NCI-H2029 treated with DMSO at 0.1 percent for 48 hours (cell line): ENCODE results near the gene SGMS1.

Experiments used
- DNase-seq: peaks from one replicate; lab custom pipeline; 2025; lab: John Stamatoyannopoulos, UW

The SGMS1 gene

DNA sequence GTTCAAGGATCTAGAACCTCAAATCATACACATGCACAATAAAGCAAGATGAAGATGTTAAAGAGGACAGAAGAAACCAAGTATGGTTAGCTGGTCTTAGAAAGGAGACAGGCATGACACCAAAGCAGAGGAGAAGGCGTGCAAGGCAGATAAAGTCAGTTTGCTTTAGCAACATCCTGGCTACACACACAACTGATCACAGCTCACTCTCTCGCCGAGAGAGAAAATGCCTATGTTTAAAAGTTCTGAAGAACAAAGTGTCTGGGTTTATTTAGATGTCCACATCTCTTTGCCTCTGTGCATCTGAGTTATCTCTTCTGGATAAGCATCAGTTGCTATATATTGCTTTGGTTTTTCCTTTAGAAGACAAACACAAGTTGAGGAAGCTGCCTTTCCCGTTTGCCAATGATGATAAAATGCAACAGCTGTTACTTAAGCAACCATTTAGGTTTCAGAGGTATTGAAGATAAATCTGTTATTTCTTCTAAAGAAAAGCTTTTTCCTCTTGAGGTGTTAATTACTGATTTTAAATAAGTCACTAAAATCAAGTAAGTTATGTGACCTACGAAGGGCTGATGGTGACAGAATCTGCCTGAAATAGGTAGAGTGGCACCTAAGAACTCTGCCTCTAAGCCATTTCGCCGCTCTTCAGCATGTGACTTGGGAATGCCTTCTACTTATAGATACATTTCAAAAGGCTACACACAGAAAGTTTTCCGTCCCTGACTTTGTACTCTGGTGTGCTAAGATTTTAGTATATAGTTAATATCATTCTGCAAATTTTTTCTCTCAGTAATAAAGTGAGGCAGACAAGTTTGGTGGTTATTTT, 226.2 kb downstream of the SGMS1 start:
- no peak for DNase-seq

DNA sequence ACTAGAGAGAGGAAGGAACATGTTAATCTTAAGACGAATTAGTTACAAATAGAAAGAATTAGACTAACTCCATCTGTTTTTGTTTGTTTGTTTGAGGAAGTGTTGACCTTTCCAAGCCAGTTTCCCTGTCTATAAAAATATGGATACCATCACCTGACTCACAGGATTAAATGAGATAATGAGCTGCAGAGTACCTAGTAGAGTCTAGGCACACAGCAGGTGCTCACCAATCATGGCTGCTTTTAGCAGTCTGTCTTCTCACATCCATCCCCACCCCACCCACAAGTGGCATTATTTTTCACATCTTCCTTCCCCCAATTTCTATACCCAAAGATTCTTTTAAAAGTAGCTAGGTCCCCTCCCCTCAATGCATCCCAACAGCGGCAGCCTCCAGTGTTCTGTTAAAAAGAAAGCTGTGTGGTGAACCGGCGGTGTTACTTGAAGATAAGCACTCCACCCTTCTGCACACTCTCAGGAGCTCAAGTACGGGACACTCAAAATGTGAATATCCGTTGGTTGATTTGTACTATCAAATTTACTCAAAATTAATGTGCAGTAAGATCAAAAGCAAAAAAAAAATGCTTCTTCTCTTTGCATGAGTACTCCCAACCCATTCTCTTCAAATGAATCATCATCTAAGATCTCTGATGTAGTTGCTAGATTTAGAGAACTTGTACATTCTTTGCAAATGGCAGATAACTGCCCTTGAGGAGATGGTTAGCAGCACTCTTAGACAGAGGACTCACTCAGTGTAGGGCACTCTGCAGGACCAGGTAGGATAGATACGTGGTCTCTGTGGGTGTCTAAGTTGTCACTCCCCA, 227.1 kb downstream of the SGMS1 start:
- no peak for DNase-seq

- no peak for DNase-seq
Observed at GRCh38 chr10:50395851-50396250, 227.9 kb downstream of the SGMS1 start.

DNA sequence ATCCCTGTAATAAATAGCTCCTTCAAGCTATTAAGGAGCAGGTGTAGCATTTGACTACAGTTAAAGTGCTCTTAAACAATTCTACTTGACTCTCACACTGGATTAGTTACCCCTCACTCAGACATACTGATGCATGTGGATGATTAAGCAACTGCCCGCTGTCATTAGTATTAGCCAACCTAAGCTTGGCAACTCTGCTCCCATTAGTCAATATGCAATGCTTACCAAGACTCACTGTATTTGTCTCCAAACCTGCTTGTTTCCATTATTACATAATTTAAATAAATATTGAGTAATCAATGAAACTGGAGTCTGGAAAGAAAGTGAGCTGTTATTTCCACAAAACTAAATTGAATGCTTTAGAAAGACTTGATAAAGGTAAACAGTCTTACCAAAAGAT, 228.5 kb downstream of the SGMS1 start:
- DNase-seq = no peak

DNA sequence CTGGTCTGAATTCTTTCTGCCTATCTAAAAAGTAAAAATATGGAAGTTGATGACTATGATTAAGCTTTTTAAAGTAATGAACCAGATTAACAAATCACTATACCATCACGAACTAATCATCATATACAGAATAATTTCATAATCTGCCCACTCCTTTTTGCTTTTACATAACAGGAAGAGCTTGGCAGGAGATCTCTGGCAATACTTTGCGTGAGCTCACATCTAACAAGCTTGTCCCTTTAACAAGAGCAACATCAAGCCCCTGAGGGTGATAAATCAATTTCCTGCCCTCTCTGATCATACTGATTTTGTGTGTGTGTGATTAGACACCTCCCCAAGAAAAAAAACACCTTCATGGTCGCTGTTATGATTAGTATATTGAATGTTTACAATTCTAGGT, 228.9 kb downstream of the SGMS1 start:
- DNase-seq = no peak

DNA sequence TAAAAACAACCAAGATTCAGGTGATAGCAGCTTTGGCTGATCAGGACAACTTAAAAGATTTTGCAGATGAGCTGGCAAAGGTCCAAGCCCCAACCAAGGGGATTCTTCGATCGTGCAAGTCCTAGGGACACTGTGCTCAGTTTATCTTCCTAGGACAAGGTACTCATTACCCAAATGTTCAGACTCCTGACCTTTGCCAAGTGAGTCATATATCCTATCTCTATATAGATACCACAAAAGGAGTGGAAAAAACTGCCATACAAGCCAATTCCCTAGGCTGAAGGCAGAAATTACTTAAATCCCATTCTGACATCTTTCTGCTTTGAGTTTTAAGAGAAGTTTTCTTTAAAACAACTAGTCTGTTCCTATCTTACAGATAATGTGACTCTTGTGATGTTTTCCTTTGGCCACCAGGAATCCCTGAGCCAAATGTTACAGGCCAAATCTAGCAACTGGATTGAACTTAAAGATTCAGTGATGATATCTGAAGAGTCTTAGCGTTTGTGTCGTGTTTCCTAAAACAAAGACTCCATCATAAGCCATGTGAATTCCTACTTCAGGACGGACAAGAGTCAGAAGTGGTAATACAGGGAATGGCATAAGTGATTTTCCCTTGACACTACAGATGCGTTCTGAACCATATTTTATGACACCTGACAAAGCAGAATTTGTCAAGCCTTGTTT, 229.8 kb downstream of the SGMS1 start:
- no peak for DNase-seq

- no peak for DNase-seq
Observed at GRCh38 chr10:50392966-50393718, 230.6 kb downstream of the SGMS1 start.

DNA sequence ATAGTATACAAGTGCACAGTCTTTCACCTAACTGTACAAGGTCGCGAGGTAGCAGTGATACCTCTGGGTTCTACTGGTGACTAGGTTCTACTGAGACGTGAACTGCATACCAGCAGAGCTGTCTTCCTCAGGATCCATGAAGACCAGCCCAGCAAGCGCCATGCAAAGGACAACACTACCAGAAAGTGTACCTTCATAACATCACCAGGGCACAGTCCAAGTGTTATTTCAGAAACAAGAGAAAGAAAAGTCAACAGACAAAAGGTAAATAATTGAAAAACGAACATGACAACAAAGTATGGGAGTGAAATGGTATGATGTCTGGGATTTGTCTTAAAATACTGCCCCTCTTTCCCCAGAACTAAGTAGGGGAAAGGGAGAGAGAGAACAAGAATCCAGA, 231.3 kb downstream of the SGMS1 start:
- DNase-seq = no peak

DNA sequence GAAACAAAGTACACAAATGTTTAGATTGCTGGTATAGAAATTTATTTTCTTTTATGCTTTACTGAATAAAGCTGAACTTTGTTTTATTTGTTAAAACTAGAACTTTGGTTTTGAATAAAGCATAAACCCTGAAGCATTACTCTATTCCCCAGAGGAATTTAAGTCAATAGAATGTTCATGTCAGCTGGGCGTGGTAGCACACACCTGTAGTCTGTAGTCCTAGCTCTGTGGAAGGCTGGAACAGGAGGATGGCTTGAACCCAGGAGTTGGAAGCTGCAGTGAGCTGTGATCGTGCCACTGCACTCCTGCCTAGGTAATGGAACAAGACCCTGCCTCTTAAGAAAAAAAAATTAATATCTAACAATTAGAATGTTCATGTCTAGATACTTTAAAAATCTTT, 233.5 kb downstream of the SGMS1 start:
- DNase-seq = no peak

DNA sequence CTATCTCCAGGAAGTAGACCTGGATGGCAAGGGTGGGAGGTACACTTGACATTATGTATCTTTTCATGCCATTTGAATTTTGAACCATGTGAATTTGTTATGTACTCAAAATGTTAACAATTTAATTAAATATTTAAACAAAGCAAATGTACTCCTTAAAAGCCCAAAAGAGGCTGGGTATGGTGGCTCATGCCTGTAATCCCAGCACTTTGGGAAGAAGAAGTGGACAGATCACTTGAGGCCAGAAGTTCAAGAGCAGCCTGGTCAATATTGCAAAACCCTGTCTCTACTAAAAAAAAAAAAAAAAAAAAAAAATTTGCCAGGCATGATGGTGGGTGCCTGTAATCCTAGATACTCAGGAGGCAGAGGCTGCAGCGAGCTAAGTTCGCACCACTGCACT, 235.6 kb downstream of the SGMS1 start:
- DNase-seq = no peak

DNA sequence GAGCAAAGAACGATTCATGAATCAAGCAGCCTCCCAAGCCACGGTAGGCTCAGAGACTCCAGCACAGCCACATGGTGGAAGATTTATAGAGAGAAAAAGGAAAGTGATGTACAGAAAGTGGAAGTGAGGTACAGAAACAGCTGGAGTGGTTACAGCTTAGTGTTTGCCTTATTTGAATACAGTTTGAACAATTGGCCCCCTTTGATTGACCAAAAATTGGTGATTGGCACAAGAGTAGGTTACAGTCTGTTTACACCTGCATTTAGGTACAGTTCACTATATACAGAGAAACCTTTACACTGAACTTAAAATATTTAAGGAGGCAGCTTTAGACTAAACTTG, 236.1 kb downstream of the SGMS1 start:
- DNase-seq = no peak

DNA sequence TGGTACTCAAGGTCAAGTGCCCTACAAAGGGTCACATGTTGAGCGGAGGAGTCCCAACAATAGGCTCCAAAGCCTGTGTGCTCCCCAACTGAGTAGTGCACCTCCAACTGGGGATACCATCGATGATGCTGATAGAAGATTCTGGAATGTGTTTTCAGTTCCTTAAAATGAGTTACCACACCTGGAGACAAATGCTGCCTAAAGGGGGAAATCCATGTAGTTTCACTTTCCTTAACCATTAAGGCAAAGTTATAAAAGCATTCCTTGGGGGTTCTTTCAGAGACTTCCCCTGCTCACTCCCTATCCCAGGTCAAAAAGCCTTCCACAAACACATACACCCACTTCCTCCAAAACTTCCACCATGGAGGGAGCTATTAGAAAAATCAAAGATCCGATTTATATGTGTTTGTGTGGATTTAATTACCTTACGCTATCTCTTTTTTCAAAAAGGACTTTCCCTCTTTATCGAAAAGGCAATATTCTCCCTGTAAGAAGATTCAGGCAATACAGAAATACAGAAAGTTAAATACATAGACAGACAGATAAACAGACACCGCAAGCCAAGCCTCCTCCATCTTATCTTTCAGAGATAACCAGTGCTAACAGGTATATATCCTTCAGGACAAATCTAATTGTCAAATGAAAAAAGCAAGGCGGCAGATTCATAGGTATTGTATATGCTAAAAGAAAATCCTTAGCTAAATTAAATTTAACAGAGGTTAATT, 236.6 kb downstream of the SGMS1 start:
- DNase-seq = no peak

- DNase-seq = no peak
Observed at GRCh38 chr10:50385624-50386023, 238.1 kb downstream of the SGMS1 start.

GRCh38 chr10:50384898-50385297, 238.9 kb downstream of the SGMS1 start:
- DNase-seq = no peak

DNA sequence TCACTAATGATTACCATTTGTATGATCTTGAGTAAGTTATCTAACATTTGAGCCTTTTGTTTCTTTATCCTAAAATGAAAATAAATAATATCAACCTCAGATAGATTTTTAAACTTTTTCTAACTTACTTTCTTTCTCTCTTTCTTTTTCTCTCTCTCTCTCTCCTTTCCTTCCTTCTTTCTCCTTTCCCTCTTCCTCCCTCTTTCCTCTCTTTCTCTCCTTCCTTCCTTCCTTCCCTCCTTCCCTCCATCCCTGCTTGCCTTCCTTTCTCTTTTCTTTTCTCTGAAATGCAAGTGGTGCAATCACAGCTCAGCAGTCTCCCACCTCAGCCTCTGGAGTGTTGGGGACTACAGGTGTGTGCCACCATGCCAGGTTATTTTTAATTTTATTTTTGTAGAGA, 239.5 kb downstream of the SGMS1 start:
- no peak for DNase-seq

GRCh38 chr10:50382576-50383023, 241.2 kb downstream of the SGMS1 start:
- no peak for DNase-seq

GRCh38 chr10:50381642-50382041, 242.1 kb downstream of the SGMS1 start:
- DNase-seq = no peak

- DNase-seq = no peak
Observed at GRCh38 chr10:50379616-50380015, 244.1 kb downstream of the SGMS1 start.

GRCh38 chr10:50375745-50376144, 248.0 kb downstream of the SGMS1 start:
- DNase-seq = no peak

GRCh38 chr10:50375051-50375452, 248.7 kb downstream of the SGMS1 start:
- DNase-seq = no peak

GRCh38 chr10:50373821-50374501, 249.8 kb downstream of the SGMS1 start:
- no peak for DNase-seq
